Mesendoderm (in vitro differentiated cells): ENCODE data around the gene ROBO1.

Experiments used
- DNase-seq: peaks from one replicate; pipeline ENCODE4 v3.0.0; 2013
- H2AK5ac ChIP-seq: 2 replicates; pipeline ENCODE4 v1.6.1; 2013; ENCODE audit warnings: low read length, inconsistent platforms
- H2BK120ac ChIP-seq: 2 replicates; pipeline ENCODE4 v1.6.1; 2013; ENCODE audit warnings: low read depth, mild to moderate bottlenecking, low read length, moderate library complexity, mixed read lengths
- H2BK15ac ChIP-seq: replicated peaks from 2 replicates; pipeline ENCODE4 v1.6.1; 2013; ENCODE audit warnings: low read depth, mild to moderate bottlenecking, moderate library complexity
- H2BK5ac ChIP-seq: 2 replicates; pipeline ENCODE4 v1.6.1; 2013; ENCODE audit warnings: low read length, inconsistent platforms
- H3K18ac ChIP-seq: 2 replicates; pipeline ENCODE4 v1.6.1; 2013; ENCODE audit warnings: mild to moderate bottlenecking, low read length, mixed read lengths
- H3K23ac ChIP-seq: one replicate; pipeline ENCODE4 v1.6.1; 2013; ENCODE audit warnings: low read length
- H3K27ac ChIP-seq: 2 replicates; pipeline ENCODE4 v1.5.1; 2013; ENCODE audit warnings: low read depth, mild to moderate bottlenecking, inconsistent platforms, low read length, moderate library complexity
- H3K27me3 ChIP-seq: 2 replicates; pipeline ENCODE4 v1.6.1; 2013; ENCODE audit warnings: low read length, control low read depth, mild to moderate bottlenecking, inconsistent platforms; ENCODE audit not compliant: insufficient read depth, poor library complexity
- H3K36me3 ChIP-seq: 2 replicates; pipeline ENCODE4 v1.6.1; 2013; ENCODE audit warnings: low read length, inconsistent platforms; ENCODE audit not compliant: control insufficient read depth, insufficient read depth
- H3K4ac ChIP-seq: one replicate; pipeline ENCODE4 v1.6.1; 2013; ENCODE audit warnings: low read depth, mild to moderate bottlenecking, low read length, moderate library complexity
- H3K4me1 ChIP-seq: 2 replicates; pipeline ENCODE4 v1.6.1; 2013; ENCODE audit warnings: low read depth, low read length, inconsistent platforms; ENCODE audit not compliant: control insufficient read depth
- H3K4me2 ChIP-seq: 2 replicates; pipeline ENCODE4 v1.6.1; 2013; ENCODE audit warnings: low read length
- H3K4me3 ChIP-seq: 2 replicates; pipeline ENCODE4 v1.5.1; 2013; ENCODE audit warnings: mild to moderate bottlenecking, low read length
- H3K56ac ChIP-seq: one replicate; pipeline ENCODE4 v1.6.1; 2013; ENCODE audit warnings: low read length
- H3K79me1 ChIP-seq: 2 replicates; pipeline ENCODE4 v1.6.1; 2013; ENCODE audit warnings: low read length, inconsistent platforms
- H3K79me2 ChIP-seq: 2 replicates; pipeline ENCODE4 v1.6.1; 2013; ENCODE audit warnings: mild to moderate bottlenecking, low read length; ENCODE audit not compliant: control insufficient read depth, insufficient read depth
- H3K9ac ChIP-seq: 2 replicates; pipeline ENCODE4 v1.6.1; 2013; ENCODE audit warnings: low read length, inconsistent platforms
- H4K5ac ChIP-seq: one replicate; pipeline ENCODE4 v1.6.1; 2013; ENCODE audit warnings: low read length
- H4K8ac ChIP-seq: one replicate; pipeline ENCODE4 v1.6.1; 2013; ENCODE audit warnings: low read depth, mild to moderate bottlenecking, control low read depth, low read length, moderate library complexity
- WGBS: extraction: QIAGEN DNeasy Blood & Tissue Kit; methylation state at CpG from one replicate; pipeline ENCODE4 v1.1.7; 2013; ENCODE audit warnings: low lambda C conversion rate, missing lambda C conversion rate; ENCODE audit not compliant: insufficient coverage; ENCODE audit errors: extremely low coverage; 5-methylcytosine and 5-hydroxymethylcytosine counted together

ROBO1 gene

GRCh38 chr3:79467721-79468120 lies 300.1 kb downstream of the ROBO1 start:
- Histone ChIP-seq H3K4ac (no peak overlapping the region), H3K36me3 (no peaks in the 10 kb centered on the region), H3K18ac (no peak overlapping the region), H2BK5ac (no peak overlapping the region), H3K9ac (no peak overlapping the region), H3K4me2 (no peak overlapping the region), H2AK5ac (no peak overlapping the region), H3K79me1 (no peaks in the 10 kb centered on the region), H4K8ac (no peak overlapping the region), H4K5ac (no peak overlapping the region), H3K79me2 (no peaks in the 10 kb centered on the region), H3K23ac (no peak overlapping the region), H3K4me1 (no peaks in the 10 kb centered on the region), H3K27me3 (no peaks in the 10 kb centered on the region), H3K27ac (no peak overlapping the region), H2BK120ac (no peak overlapping the region), H3K4me3 (no peak overlapping the region), H2BK15ac (no peak overlapping the region), H3K56ac (no peak overlapping the region)
- no CpG with 5 or more reads among the region's 3 CpGs for WGBS
- DNase-seq, result peak; percentile 65

- Histone ChIP-seq H2BK15ac (no peak overlapping the region), H2AK5ac (no peak overlapping the region), H3K27ac (no peak overlapping the region), H3K4me1 (no peaks in the 10 kb centered on the region), H3K27me3 (no peaks in the 10 kb centered on the region), H3K4ac (peak overlapping the region; percentile 16), H3K23ac (no peak overlapping the region), H3K36me3 (no peaks in the 10 kb centered on the region), H4K8ac (no peak overlapping the region), H3K9ac (no peak overlapping the region), H3K79me1 (no peaks in the 10 kb centered on the region), H3K4me2 (no peak overlapping the region), H3K18ac (no peak overlapping the region), H3K4me3 (no peak overlapping the region), H3K56ac (no peak overlapping the region), H2BK5ac (no peak overlapping the region), H3K79me2 (no peaks in the 10 kb centered on the region), H4K5ac (no peak overlapping the region), H2BK120ac (no peak overlapping the region)
- no CpG with 5 or more reads among the region's 1 CpG for WGBS
- DNase-seq, result no peak
These were observed 306.5 kb downstream of the ROBO1 start for GRCh38 chr3:79461129-79461792.

- DNase-seq, result no peak
- Histone ChIP-seq H3K23ac (no peak overlapping the region), H2AK5ac (no peak overlapping the region), H4K5ac (no peak overlapping the region), H3K79me1 (no peaks in the 10 kb centered on the region), H4K8ac (no peak overlapping the region), H3K27ac (no peak overlapping the region), H3K4me2 (no peak overlapping the region), H3K36me3 (no peaks in the 10 kb centered on the region), H3K56ac (no peak overlapping the region), H3K4me1 (no peaks in the 10 kb centered on the region), H3K9ac (no peak overlapping the region), H2BK120ac (no peak overlapping the region), H2BK5ac (no peak overlapping the region), H3K4me3 (no peak overlapping the region), H3K18ac (no peak overlapping the region), H2BK15ac (no peak overlapping the region), H3K4ac (no peak overlapping the region), H3K27me3 (no peaks in the 10 kb centered on the region), H3K79me2 (no peaks in the 10 kb centered on the region)
- no CpG with 5 or more reads among the region's 2 CpGs for WGBS
These were observed 314.2 kb downstream of the ROBO1 start for GRCh38 chr3:79453600-79453999.

- Histone ChIP-seq H2BK120ac (no peak overlapping the region), H2AK5ac (no peak overlapping the region), H3K79me1 (no peaks in the 10 kb centered on the region), H4K5ac (no peak overlapping the region), H3K23ac (no peak overlapping the region), H3K36me3 (no peaks in the 10 kb centered on the region), H2BK5ac (no peak overlapping the region), H2BK15ac (no peak overlapping the region), H3K56ac (no peak overlapping the region), H3K9ac (no peak overlapping the region), H3K4me2 (no peak overlapping the region), H3K18ac (no peak overlapping the region), H3K4me1 (no peaks in the 10 kb centered on the region), H3K27ac (no peak overlapping the region), H3K4ac (no peak overlapping the region), H3K27me3 (no peaks in the 10 kb centered on the region), H3K4me3 (no peak overlapping the region), H3K79me2 (no peaks in the 10 kb centered on the region), H4K8ac (no peak overlapping the region)
- DNase-seq, result no peak
- no CpG with 5 or more reads among the region's 1 CpG for WGBS
These were observed 331.4 kb downstream of the ROBO1 start for GRCh38 chr3:79436387-79436786.

- no peak overlapping the region for H4K8ac ChIP-seq
- H3K79me1 ChIP-seq, result no peaks in the 10 kb centered on the region
- H3K4ac ChIP-seq, result no peak overlapping the region
- no peak overlapping the region for H3K4me3 ChIP-seq
- H3K36me3 ChIP-seq, result no peaks in the 10 kb centered on the region
- H2BK5ac ChIP-seq, result no peak overlapping the region
- H3K56ac ChIP-seq, result no peak overlapping the region
- H2AK5ac ChIP-seq, result no peak overlapping the region
- H3K9ac ChIP-seq, result no peak overlapping the region
- no peak overlapping the region for H4K5ac ChIP-seq
- no peak overlapping the region for H3K4me2 ChIP-seq
- no peak overlapping the region for H3K23ac ChIP-seq
- H2BK15ac ChIP-seq, result no peak overlapping the region
- no peak overlapping the region for H3K27ac ChIP-seq
- no peaks in the 10 kb centered on the region for H3K27me3 ChIP-seq
- no CpG with 5 or more reads among the region's 5 CpGs for WGBS
- DNase-seq, result no peak
- H2BK120ac ChIP-seq, result no peak overlapping the region
- no peaks in the 10 kb centered on the region for H3K4me1 ChIP-seq
- H3K18ac ChIP-seq, result no peak overlapping the region
- no peaks in the 10 kb centered on the region for H3K79me2 ChIP-seq
These were observed 340.7 kb downstream of the ROBO1 start for GRCh38 chr3:79427081-79427480.

- no peak overlapping the region for H3K9ac ChIP-seq
- no peaks in the 10 kb centered on the region for H3K36me3 ChIP-seq
- H2BK5ac ChIP-seq, result no peak overlapping the region
- H3K18ac ChIP-seq, result no peak overlapping the region
- WGBS, result no CpG with 5 or more reads among the region's 3 CpGs
- H3K79me1 ChIP-seq, result no peaks in the 10 kb centered on the region
- H2BK15ac ChIP-seq, result no peak overlapping the region
- no peaks in the 10 kb centered on the region for H3K4me1 ChIP-seq
- H3K4me2 ChIP-seq, result no peak overlapping the region
- H3K56ac ChIP-seq, result no peak overlapping the region
- H4K5ac ChIP-seq, result no peak overlapping the region
- no peak overlapping the region for H3K23ac ChIP-seq
- no peak overlapping the region for H3K4me3 ChIP-seq
- H3K27me3 ChIP-seq, result no peaks in the 10 kb centered on the region
- no peak overlapping the region for H4K8ac ChIP-seq
- no peaks in the 10 kb centered on the region for H3K79me2 ChIP-seq
- H3K4ac ChIP-seq, result no peak overlapping the region
- H3K27ac ChIP-seq, result no peak overlapping the region
- peak; percentile 4 for DNase-seq
- H2BK120ac ChIP-seq, result no peak overlapping the region
- H2AK5ac ChIP-seq, result no peak overlapping the region
These were observed 343.0 kb downstream of the ROBO1 start for GRCh38 chr3:79424811-79425210.
